ENCODE data around the gene TNRC6A.

DNA sequence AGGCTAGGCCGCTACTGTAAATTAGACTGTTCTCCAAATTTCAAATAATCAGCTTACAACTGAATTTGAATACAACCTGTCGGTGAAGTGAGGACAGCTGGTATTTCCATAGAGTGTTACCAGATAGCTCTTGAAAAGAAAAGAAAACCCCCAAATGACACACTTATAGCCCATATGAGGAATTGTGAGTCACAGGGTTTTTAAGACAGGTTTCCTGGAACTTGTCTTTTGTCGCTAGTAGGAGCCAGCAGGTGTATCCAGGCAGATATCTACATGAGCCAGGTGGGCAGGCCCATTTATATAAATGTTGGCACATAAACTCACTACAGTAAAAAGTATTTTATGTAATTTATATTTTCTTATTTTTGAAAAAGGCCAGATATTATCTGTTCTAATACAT lies 24.0 kb downstream of the TNRC6A start:
- TF ChIP-seq EZH2phosphoT487 (conservative IDR thresholded peaks at IDR 0.05; ENCODE audit: low read length): no peak
- TF ChIP-seq, protein P1, sequence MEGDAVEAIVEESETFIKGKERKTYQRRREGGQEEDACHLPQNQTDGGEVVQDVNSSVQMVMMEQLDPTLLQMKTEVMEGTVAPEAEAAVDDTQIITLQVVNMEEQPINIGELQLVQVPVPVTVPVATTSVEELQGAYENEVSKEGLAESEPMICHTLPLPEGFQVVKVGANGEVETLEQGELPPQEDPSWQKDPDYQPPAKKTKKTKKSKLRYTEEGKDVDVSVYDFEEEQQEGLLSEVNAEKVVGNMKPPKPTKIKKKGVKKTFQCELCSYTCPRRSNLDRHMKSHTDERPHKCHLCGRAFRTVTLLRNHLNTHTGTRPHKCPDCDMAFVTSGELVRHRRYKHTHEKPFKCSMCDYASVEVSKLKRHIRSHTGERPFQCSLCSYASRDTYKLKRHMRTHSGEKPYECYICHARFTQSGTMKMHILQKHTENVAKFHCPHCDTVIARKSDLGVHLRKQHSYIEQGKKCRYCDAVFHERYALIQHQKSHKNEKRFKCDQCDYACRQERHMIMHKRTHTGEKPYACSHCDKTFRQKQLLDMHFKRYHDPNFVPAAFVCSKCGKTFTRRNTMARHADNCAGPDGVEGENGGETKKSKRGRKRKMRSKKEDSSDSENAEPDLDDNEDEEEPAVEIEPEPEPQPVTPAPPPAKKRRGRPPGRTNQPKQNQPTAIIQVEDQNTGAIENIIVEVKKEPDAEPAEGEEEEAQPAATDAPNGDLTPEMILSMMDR (IDR thresholded peaks at IDR 0.05; ENCODE audit: insufficient read depth, low read length, poor library complexity, severe bottlenecking): no peak

All from SU-DHL-6 (cell line).